ENCODE measurements around the gene E2F7.

Gene E2F7

GRCh38 chr12:76998386-76998785 is 67.0 kb downstream of the E2F7 start:
- no peak for DNase-seq (ENCODE audit: low read depth)
- H3K4me3 ChIP-seq (ENCODE audit: low read depth, low read length), result no peak overlapping the region
- TF ChIP-seq, protein P1, sequence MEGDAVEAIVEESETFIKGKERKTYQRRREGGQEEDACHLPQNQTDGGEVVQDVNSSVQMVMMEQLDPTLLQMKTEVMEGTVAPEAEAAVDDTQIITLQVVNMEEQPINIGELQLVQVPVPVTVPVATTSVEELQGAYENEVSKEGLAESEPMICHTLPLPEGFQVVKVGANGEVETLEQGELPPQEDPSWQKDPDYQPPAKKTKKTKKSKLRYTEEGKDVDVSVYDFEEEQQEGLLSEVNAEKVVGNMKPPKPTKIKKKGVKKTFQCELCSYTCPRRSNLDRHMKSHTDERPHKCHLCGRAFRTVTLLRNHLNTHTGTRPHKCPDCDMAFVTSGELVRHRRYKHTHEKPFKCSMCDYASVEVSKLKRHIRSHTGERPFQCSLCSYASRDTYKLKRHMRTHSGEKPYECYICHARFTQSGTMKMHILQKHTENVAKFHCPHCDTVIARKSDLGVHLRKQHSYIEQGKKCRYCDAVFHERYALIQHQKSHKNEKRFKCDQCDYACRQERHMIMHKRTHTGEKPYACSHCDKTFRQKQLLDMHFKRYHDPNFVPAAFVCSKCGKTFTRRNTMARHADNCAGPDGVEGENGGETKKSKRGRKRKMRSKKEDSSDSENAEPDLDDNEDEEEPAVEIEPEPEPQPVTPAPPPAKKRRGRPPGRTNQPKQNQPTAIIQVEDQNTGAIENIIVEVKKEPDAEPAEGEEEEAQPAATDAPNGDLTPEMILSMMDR (IDR thresholded peaks at IDR 0.05; ENCODE audit: low read depth, low read length, missing control alignments), result no peak

DNA sequence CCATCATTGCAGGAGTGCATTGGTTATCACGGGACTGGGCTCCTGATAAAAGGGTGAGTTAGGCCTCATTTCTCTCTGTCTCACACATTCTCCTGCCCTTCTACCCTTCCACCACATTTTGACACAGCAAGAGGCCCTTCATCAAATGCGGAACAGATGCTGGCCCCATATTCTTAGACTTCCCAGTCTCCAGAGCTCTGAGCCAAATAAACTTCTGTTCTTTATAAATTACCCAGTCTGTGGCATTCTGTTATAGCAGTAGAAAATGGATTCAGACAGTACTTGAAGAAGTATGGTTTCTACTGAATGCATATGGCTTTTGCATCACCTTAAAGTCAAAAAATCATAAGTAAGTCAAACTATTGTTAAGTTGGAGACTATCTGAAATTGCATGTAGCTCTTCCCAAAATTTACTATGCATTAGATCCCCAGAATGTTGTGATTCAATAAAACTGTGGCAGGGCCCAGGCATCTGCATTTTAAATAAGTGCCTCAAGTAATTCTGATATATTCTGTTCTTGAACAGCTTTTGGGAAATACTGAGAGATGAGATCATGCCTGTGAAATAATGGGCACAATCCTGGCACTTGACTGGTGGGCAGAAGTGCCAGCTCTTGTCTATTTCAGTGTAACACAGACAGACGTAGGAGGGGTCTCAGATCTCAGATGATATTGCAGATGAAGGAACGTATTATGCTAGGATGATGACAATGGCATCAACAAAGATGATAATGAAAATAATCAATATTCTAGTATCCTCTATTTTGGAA is 68.2 kb downstream of the E2F7 start:
- TF ChIP-seq, protein P1 (IDR thresholded peaks at IDR 0.05; ENCODE audit: low read depth, low read length, missing control alignments), result no peak
- H3K4me3 ChIP-seq (ENCODE audit: low read depth, low read length), result no peak overlapping the region
- no peak for DNase-seq (ENCODE audit: low read depth)

- DNase-seq (ENCODE audit: low read depth), result no peak
- TF ChIP-seq, protein P1 (IDR thresholded peaks at IDR 0.05; ENCODE audit: low read depth, low read length, missing control alignments), result no peak
These were observed 74.7 kb downstream of the E2F7 start for GRCh38 chr12:76990716-76991115.

GRCh38 chr12:76984566-76984965 is 80.8 kb downstream of the E2F7 start:
- TF ChIP-seq, protein P1 (IDR thresholded peaks at IDR 0.05; ENCODE audit: low read depth, low read length, missing control alignments), result no peak
- no peak overlapping the region for H3K4me3 ChIP-seq (ENCODE audit: low read depth, low read length)
- DNase-seq (ENCODE audit: low read depth), result no peak

More at GRCh38 chr12:76990716-76991115, 74.7 kb downstream of the E2F7 start:
- H3K4me3 ChIP-seq (ENCODE audit: low read depth, low read length), result no peak overlapping the region

DNA sequence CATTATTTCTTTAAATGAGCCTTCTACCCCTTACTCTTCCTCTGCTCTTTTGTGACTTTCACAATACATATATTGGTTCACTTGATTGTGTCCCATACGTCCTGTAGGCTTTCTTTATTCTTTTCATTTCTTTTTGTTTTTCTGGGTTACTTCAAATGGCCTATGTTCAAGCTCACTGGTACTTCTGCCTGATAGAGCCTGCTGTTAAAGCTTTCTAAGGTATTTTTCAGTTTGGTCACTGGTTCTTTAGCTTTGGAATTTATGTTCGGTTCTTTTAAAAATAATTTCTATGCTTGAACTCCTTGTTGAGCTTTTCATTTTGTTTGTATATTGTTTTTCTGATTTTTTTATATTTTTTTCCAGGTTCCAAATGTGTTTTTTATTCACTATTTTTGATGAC is 81.9 kb downstream of the E2F7 start:
- no peak for DNase-seq (ENCODE audit: low read depth)
- no peak overlapping the region for H3K4me3 ChIP-seq (ENCODE audit: low read depth, low read length)
- TF ChIP-seq, protein P1 (IDR thresholded peaks at IDR 0.05; ENCODE audit: low read depth, low read length, missing control alignments), result no peak

GRCh38 chr12:76980196-76980595 is 85.2 kb downstream of the E2F7 start:
- TF ChIP-seq, protein P1 (IDR thresholded peaks at IDR 0.05; ENCODE audit: low read depth, low read length, missing control alignments), result no peak
- no peak for DNase-seq (ENCODE audit: low read depth)
- H3K4me3 ChIP-seq (ENCODE audit: low read depth, low read length), result no peak overlapping the region
